IMR-90 (cell line): Measurements from ENCODE around the gene PEAK1. TPM values are rescaled to one million over a fixed set of nuclear protein-coding genes. Genes with fewer than 3 reads are reported as not detected.

Experiments used
- ATAC-seq: fragments of 200-7000 bp; cut with Tn5 transposase; 2 replicates; pipeline ENCODE4 v1.9.1; 2020; ENCODE audit warnings: low read depth, mild to moderate bottlenecking, moderate library complexity
- BruUV-seq: library from RNA; stranded (reverse); fragments of 400-500 nt; replicated peaks from 2 replicates; lab custom pipeline; 2021; lab: Mats Ljungman, UMichigan
- CTCF ChIA-PET: fragments of 300-600 bp; formaldehyde crosslinking; extraction: SDS; loops from one replicate; lab custom pipeline; 2021; ENCODE audit warnings: antibody characterized with exemption; lab: Yijun Ruan, JAX
- POLR2A ChIA-PET: fragments of 300-600 bp; sonication (Branson Sonifier 250); formaldehyde crosslinking; loops from one replicate; lab custom pipeline; 2022; ENCODE audit warnings: antibody characterized with exemption; ENCODE audit not compliant: unreplicated experiment; lab: Charles Lee
- DNase-seq: peaks from one replicate; pipeline ENCODE4 v3.0.0; 2013
- H2AFZ ChIP-seq: replicated peaks from 2 replicates; pipeline ENCODE3; 2013; ENCODE audit warnings: low read length, mild to moderate bottlenecking; ENCODE audit not compliant: poor library complexity
- H2AK5ac ChIP-seq: 2 replicates; pipeline ENCODE4 v1.6.1; 2013; ENCODE audit warnings: low read depth, low read length, inconsistent platforms
- H2AK9ac ChIP-seq: replicated peaks from 2 replicates; pipeline ENCODE3; 2013; ENCODE audit warnings: mild to moderate bottlenecking, low read depth, low read length, moderate library complexity; ENCODE audit not compliant: poor library complexity
- H2BK120ac ChIP-seq: 2 replicates; pipeline ENCODE4 v1.6.1; 2013; ENCODE audit warnings: low read depth, low read length, inconsistent platforms
- H2BK15ac ChIP-seq: 3 replicates; pipeline ENCODE4 v1.6.1; 2013; ENCODE audit warnings: low read depth, low read length, inconsistent platforms
- H2BK20ac ChIP-seq: 2 replicates; pipeline ENCODE4 v1.6.1; 2013; ENCODE audit warnings: low read depth, mild to moderate bottlenecking, inconsistent platforms, low read length, moderate library complexity
- H2BK5ac ChIP-seq: 2 replicates; pipeline ENCODE4 v1.6.1; 2013; ENCODE audit warnings: mild to moderate bottlenecking, low read depth, low read length, inconsistent platforms; ENCODE audit not compliant: poor library complexity, severe bottlenecking
- H3K14ac ChIP-seq: replicated peaks from 2 replicates; pipeline ENCODE4 v1.6.1; 2013; ENCODE audit warnings: low read depth, low read length, inconsistent platforms
- H3K18ac ChIP-seq: 2 replicates; pipeline ENCODE4 v1.6.1; 2013; ENCODE audit warnings: low read depth, low read length, control low read depth
- H3K23ac ChIP-seq: 2 replicates; pipeline ENCODE4 v1.6.1; 2013; ENCODE audit warnings: low read depth, low read length, inconsistent platforms
- H3K27ac ChIP-seq: 2 replicates; pipeline ENCODE4 v1.5.1; 2013; ENCODE audit warnings: mild to moderate bottlenecking, control low read depth, low read length; ENCODE audit not compliant: insufficient read depth
- H3K27me3 ChIP-seq: 2 replicates; pipeline ENCODE4 v1.6.1; 2013; ENCODE audit warnings: low read length; ENCODE audit not compliant: control insufficient read depth, insufficient read depth
- H3K36me3 ChIP-seq: 2 replicates; pipeline ENCODE4 v1.6.1; 2013; ENCODE audit warnings: low read length, mixed read lengths; ENCODE audit not compliant: control insufficient read depth, insufficient read depth
- H3K4ac ChIP-seq: 2 replicates; pipeline ENCODE4 v1.6.1; 2013; ENCODE audit warnings: low read depth, low read length, inconsistent platforms
- H3K4me1 ChIP-seq: 2 replicates; pipeline ENCODE4 v1.6.1; 2013; ENCODE audit warnings: low read length, mixed read lengths; ENCODE audit not compliant: control insufficient read depth, insufficient read depth
- H3K4me2 ChIP-seq: 2 replicates; pipeline ENCODE4 v1.6.1; 2013; ENCODE audit warnings: low read depth, mild to moderate bottlenecking, control low read depth, low read length, moderate library complexity
- H3K4me3 ChIP-seq: 2 replicates; pipeline ENCODE4 v1.5.1; 2013; ENCODE audit warnings: low read depth, mild to moderate bottlenecking, control low read depth, low read length, moderate library complexity; ENCODE audit not compliant: insufficient read depth
- H3K56ac ChIP-seq: 2 replicates; pipeline ENCODE4 v1.6.1; 2013; ENCODE audit warnings: low read length, inconsistent platforms; ENCODE audit not compliant: insufficient read depth; ENCODE audit errors: extremely low read depth
- H3K79me1 ChIP-seq, 2 experiments: 2 replicates each; pipeline ENCODE4 v1.6.1; 2013; ENCODE audit warnings: low read length in 2 of 2, inconsistent platforms in 1 of 2, low read depth in 1 of 2
- H3K9ac ChIP-seq: 2 replicates; pipeline ENCODE4 v1.6.1; 2013; ENCODE audit warnings: low read depth, low read length, control low read depth
- H3K9me1 ChIP-seq: 2 replicates; pipeline ENCODE4 v1.6.1; 2013; ENCODE audit warnings: low read length, inconsistent platforms; ENCODE audit not compliant: insufficient read depth
- H3K9me3 ChIP-seq: 2 replicates; pipeline ENCODE4 v1.6.1; 2013; ENCODE audit warnings: low read length; ENCODE audit not compliant: control insufficient read depth, insufficient read depth
- H4K20me1 ChIP-seq: 2 replicates; pipeline ENCODE4 v1.6.1; 2013; ENCODE audit warnings: low read length, inconsistent platforms; ENCODE audit not compliant: insufficient read depth
- H4K5ac ChIP-seq: 2 replicates; pipeline ENCODE4 v1.6.1; 2013; ENCODE audit warnings: mild to moderate bottlenecking, low read depth, low read length, control low read depth
- H4K8ac ChIP-seq, 2 experiments: 2 replicates each; pipeline ENCODE4 v1.6.1; 2013; ENCODE audit warnings: low read depth in 2 of 2, low read length in 2 of 2, control low read depth in 1 of 2, inconsistent platforms in 1 of 2
- H4K91ac ChIP-seq: 2 replicates; pipeline ENCODE4 v1.6.1; 2013; ENCODE audit warnings: low read depth, low read length, inconsistent platforms; ENCODE audit not compliant: insufficient read depth
- BHLHE40 ChIP-seq: fragments of 150-350 bp; IDR thresholded peaks from 2 replicates; pipeline ENCODE4 v1.6.1; 2016; ENCODE audit warnings: mild to moderate bottlenecking, low read depth, low read length
- CEBPB ChIP-seq: IDR thresholded peaks from 2 replicates; pipeline ENCODE4 v1.6.1; 2012; ENCODE audit warnings: low read depth, low read length, improper control_type of control experiment
- CHD1 ChIP-seq: IDR thresholded peaks from 2 replicates; pipeline ENCODE4 v1.6.1; 2012; ENCODE audit warnings: low read depth, low read length, improper control_type of control experiment
- FOS ChIP-seq: fragments of 150-350 bp; IDR thresholded peaks from 2 replicates; pipeline ENCODE4 v1.6.1; 2016; ENCODE audit warnings: low read depth, low read length
- MAFK ChIP-seq: IDR thresholded peaks from 2 replicates; pipeline ENCODE4 v1.6.1; 2012; ENCODE audit warnings: low read depth, low read length, improper control_type of control experiment
- MAZ ChIP-seq: IDR thresholded peaks from 2 replicates; pipeline ENCODE4 v1.6.1; 2012; ENCODE audit warnings: low read depth, mild to moderate bottlenecking, low read length, improper control_type of control experiment, moderate library complexity, borderline replicate concordance
- MXI1 ChIP-seq: IDR thresholded peaks from 2 replicates; pipeline ENCODE4 v1.6.1; 2012; ENCODE audit warnings: low read depth, mild to moderate bottlenecking, low read length, moderate library complexity, borderline replicate concordance
- NFE2L2 ChIP-seq: fragments of 150-350 bp; IDR thresholded peaks from 2 replicates; pipeline ENCODE4 v1.6.1; 2016; ENCODE audit warnings: low read depth, mild to moderate bottlenecking, low read length
- POLR2A ChIP-seq: IDR thresholded peaks from 2 replicates; pipeline ENCODE4 v1.6.1; 2012; ENCODE audit warnings: mild to moderate bottlenecking, low read depth, low read length
- RAD21 ChIP-seq: IDR thresholded peaks from 2 replicates; pipeline ENCODE4 v1.6.1; 2012; ENCODE audit warnings: low read length, improper control_type of control experiment
- RCOR1 ChIP-seq: IDR thresholded peaks from 2 replicates; pipeline ENCODE4 v1.6.1; 2012; ENCODE audit warnings: mild to moderate bottlenecking, low read length, improper control_type of control experiment; ENCODE audit not compliant: insufficient replicate concordance
- RFX5 ChIP-seq: IDR thresholded peaks from 2 replicates; pipeline ENCODE4 v1.8.0; 2012; ENCODE audit warnings: low read depth, mild to moderate bottlenecking, low read length, moderate library complexity
- SMC3 ChIP-seq: fragments of 150-350 bp; IDR thresholded peaks from 2 replicates; pipeline ENCODE4 v1.6.1; 2016; ENCODE audit warnings: low read depth, mild to moderate bottlenecking, antibody characterized with exemption, low read length, moderate library complexity
- dilution Hi-C: fragments of 300-500 bp; cut with HindIII; formaldehyde crosslinking; loops from one replicate; pipeline ENCODE4 v1.14.3; 2018; ENCODE audit warnings: low sequenced_read_pairs; ENCODE audit not compliant: unreplicated experiment
- in situ Hi-C: fragments of 300-500 bp; cut with MboI; formaldehyde crosslinking; loops from 3 replicates; pipeline ENCODE4 v1.14.3; 2019; ENCODE audit warnings: low sequenced_read_pairs, inconsistent platforms, mixed read lengths
- intact Hi-C: fragments of 100-400 bp; cut with micrococcal nuclease; formaldehyde crosslinking; loops from 2 replicates; pipeline ENCODE4 v1.10.0; 2022
- polyA plus RNA-seq, 3 experiments: library from polyadenylated mRNA; depleted of rRNA; stranded (reverse); fragments of >200 nt; gene quantifications; 2 replicates each; pipeline ENCODE4 v1.2.3, GENCODE V29; 2012; ENCODE audit warnings: low replicate concordance in 1 of 3
- total RNA-seq: library from RNA; depleted of rRNA; stranded (reverse); fragments of >200 nt; gene quantifications from 2 replicates; pipeline ENCODE4 v1.2.3, GENCODE V29; 2012
- TF ChIP-seq, protein P1 (sequence below): fragments of 150-350 bp; IDR thresholded peaks from 2 replicates; pipeline ENCODE4 v1.6.1; 2017; ENCODE audit warnings: mild to moderate bottlenecking, antibody characterized with exemption, low read length, low read depth
- TF ChIP-seq, protein P2 (sequence below): fragments of 150-350 bp; IDR thresholded peaks from 2 replicates; pipeline ENCODE4 v1.6.1; 2016; ENCODE audit warnings: low read depth, mild to moderate bottlenecking, low read length, moderate library complexity, borderline replicate concordance
- TF ChIP-seq, protein P3 (sequence below): conservative IDR thresholded peaks from 2 replicates; pipeline ENCODE4 v1.5.1; 2012; ENCODE audit warnings: mild to moderate bottlenecking, low read depth, low read length, improper control_type of control experiment

PEAK1 gene
- total and polyA plus RNA-seq, 2 of the 4 experiments (the other 2 are of a cell fraction), result 21.5 to 43.9 TPM

DNA sequence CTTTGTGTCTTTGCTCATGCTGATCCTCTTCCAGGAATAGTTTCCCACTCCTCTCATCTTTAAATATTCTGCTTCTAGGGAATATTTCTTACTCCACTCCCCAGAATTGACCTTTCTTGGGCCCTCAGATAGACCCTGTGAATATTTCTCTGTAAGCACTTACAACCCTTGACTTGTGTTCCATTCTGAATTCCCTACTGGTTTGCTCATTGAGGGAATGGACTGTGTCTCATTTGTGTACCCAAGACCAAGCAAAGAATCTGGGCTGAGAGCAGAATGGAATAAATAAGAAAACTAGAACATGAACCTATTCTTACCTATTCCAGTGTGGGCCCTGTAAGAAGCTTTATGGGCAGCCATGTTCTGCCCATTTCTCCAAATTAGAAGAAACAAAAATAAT lies 276.3 kb downstream of the PEAK1 start:
- Histone ChIP-seq H3K4me3 (no peak overlapping the region), H2BK120ac (peak overlapping the region; percentile 98), H3K79me1 (peaks cover 27 to 49% of the 10 kb centered on the region in 2 experiments), H4K5ac (peak overlapping the region; percentile 94), H3K27ac (peak overlapping the region; percentile 100), H2BK5ac (peak overlapping the region; percentile 100), H2AFZ (no peak overlapping the region), H3K4me1 (peaks cover 25% of the 10 kb centered on the region), H3K18ac (peak overlapping the region; percentile 100), H4K8ac (peak overlapping the region; percentile 91 to 99), H4K91ac (peak overlapping the region; percentile 99), H2BK15ac (peak overlapping the region; percentile 97), H3K9me1 (peaks cover 9% of the 10 kb centered on the region), H3K14ac (peak overlapping the region; percentile 98), H2AK5ac (peak overlapping the region; percentile 92), H2BK20ac (peak overlapping the region; percentile 99), H3K4ac (peak overlapping the region; percentile 99), H2AK9ac (peak overlapping the region; percentile 6), H4K20me1 (peaks cover 5% of the 10 kb centered on the region; the same call in 1 of the 2 replicates), H3K9me3 (no peaks in the 10 kb centered on the region), H3K4me2 (peak overlapping the region; percentile 94; the same call in 1 of the 2 replicates), H3K36me3 (peaks cover 3% of the 10 kb centered on the region; the same call in 1 of the 2 replicates), H3K27me3 (no peaks in the 10 kb centered on the region), H3K56ac (peak overlapping the region; percentile 98), H3K9ac (no peak overlapping the region; the same call in 1 of the 2 replicates), H3K23ac (peak overlapping the region; percentile 95)
- intact Hi-C loops (no loop called here), in situ Hi-C loops (no loop called here), dilution Hi-C loops (no loop called here)
- BruUV-seq, result no TSS peak
- ATAC-seq, result no peak
- ChIA-PET CTCF (interaction anchor here (1.0 kb wide), 1 partner anchor 400 kb away, joined by 5 read pairs; no protein-coding TSS in a partner anchor), POLR2A (interaction anchor here (0.6 kb wide), 1 partner anchor 298 kb away, joined by 5 read pairs; no protein-coding TSS in a partner anchor)
- peak; percentile 33 for DNase-seq
- TF ChIP-seq, protein P1, sequence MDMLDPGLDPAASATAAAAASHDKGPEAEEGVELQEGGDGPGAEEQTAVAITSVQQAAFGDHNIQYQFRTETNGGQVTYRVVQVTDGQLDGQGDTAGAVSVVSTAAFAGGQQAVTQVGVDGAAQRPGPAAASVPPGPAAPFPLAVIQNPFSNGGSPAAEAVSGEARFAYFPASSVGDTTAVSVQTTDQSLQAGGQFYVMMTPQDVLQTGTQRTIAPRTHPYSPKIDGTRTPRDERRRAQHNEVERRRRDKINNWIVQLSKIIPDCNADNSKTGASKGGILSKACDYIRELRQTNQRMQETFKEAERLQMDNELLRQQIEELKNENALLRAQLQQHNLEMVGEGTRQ, result no peak
- TF ChIP-seq SMC3, result no peak
- TF ChIP-seq MAFK, result no peak
- no peak for TF ChIP-seq RFX5
- TF ChIP-seq BHLHE40, result no peak
- TF ChIP-seq MXI1, result no peak
- TF ChIP-seq CHD1, result no peak
- TF ChIP-seq CEBPB, result no peak
- TF ChIP-seq FOS, result no peak
- TF ChIP-seq RAD21, result no peak
- TF ChIP-seq, protein P2, sequence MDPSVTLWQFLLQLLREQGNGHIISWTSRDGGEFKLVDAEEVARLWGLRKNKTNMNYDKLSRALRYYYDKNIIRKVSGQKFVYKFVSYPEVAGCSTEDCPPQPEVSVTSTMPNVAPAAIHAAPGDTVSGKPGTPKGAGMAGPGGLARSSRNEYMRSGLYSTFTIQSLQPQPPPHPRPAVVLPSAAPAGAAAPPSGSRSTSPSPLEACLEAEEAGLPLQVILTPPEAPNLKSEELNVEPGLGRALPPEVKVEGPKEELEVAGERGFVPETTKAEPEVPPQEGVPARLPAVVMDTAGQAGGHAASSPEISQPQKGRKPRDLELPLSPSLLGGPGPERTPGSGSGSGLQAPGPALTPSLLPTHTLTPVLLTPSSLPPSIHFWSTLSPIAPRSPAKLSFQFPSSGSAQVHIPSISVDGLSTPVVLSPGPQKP, result no peak
- no peak for TF ChIP-seq POLR2A
- no peak for TF ChIP-seq MAZ
- no peak for TF ChIP-seq NFE2L2
- TF ChIP-seq, protein P3, sequence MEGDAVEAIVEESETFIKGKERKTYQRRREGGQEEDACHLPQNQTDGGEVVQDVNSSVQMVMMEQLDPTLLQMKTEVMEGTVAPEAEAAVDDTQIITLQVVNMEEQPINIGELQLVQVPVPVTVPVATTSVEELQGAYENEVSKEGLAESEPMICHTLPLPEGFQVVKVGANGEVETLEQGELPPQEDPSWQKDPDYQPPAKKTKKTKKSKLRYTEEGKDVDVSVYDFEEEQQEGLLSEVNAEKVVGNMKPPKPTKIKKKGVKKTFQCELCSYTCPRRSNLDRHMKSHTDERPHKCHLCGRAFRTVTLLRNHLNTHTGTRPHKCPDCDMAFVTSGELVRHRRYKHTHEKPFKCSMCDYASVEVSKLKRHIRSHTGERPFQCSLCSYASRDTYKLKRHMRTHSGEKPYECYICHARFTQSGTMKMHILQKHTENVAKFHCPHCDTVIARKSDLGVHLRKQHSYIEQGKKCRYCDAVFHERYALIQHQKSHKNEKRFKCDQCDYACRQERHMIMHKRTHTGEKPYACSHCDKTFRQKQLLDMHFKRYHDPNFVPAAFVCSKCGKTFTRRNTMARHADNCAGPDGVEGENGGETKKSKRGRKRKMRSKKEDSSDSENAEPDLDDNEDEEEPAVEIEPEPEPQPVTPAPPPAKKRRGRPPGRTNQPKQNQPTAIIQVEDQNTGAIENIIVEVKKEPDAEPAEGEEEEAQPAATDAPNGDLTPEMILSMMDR, result no peak
- no peak for TF ChIP-seq RCOR1
